Chondrocyte (in vitro differentiated cells): ENCODE measurements around the gene SLC35E3. TPM values are rescaled to one million over a fixed set of nuclear protein-coding genes. Genes with fewer than 3 reads are reported as not detected.

ENCODE experiments used
- DNase-seq: peaks from one replicate; pipeline ENCODE4 v3.0.0; 2021; ENCODE audit warnings: mixed read lengths, low spot score
- H3K27ac Mint-ChIP-seq: one replicate; pipeline ENCODE4 v1.8.0; 2021; ENCODE audit warnings: mild to moderate bottlenecking, moderate library complexity, mixed read lengths; ENCODE audit not compliant: unreplicated experiment
- H3K27me3 Mint-ChIP-seq: 2 replicates; pipeline ENCODE4 v1.8.0; 2021; ENCODE audit warnings: low read depth, mixed read lengths
- H3K36me3 Mint-ChIP-seq: 2 replicates; pipeline ENCODE4 v1.8.0; 2021; ENCODE audit warnings: low read depth, mixed read lengths
- H3K4me1 Mint-ChIP-seq: 2 replicates; pipeline ENCODE4 v1.8.0; 2021; ENCODE audit warnings: low read depth, mild to moderate bottlenecking, mixed read lengths
- H3K4me3 Mint-ChIP-seq: one replicate; pipeline ENCODE4 v1.8.0; 2021; ENCODE audit warnings: mild to moderate bottlenecking, moderate library complexity, mixed read lengths; ENCODE audit not compliant: unreplicated experiment
- H3K9me3 Mint-ChIP-seq: 2 replicates; pipeline ENCODE4 v1.8.0; 2021; ENCODE audit warnings: low read depth, mixed read lengths
- total RNA-seq: library from RNA; stranded (reverse); gene quantifications from 3 replicates; pipeline ENCODE4 v1.2.1, GENCODE V29; 2021
- TF ChIP-seq, protein P1 (sequence below): fragments of 200-600 bp; sonication (generic); IDR thresholded peaks from 2 replicates; pipeline ENCODE4 v1.5.0; 2021; ENCODE audit warnings: antibody characterized with exemption, mild to moderate bottlenecking, moderate library complexity

Gene SLC35E3
- total RNA-seq, 1 donor from 2014 or later, result 13.6 TPM

DNA sequence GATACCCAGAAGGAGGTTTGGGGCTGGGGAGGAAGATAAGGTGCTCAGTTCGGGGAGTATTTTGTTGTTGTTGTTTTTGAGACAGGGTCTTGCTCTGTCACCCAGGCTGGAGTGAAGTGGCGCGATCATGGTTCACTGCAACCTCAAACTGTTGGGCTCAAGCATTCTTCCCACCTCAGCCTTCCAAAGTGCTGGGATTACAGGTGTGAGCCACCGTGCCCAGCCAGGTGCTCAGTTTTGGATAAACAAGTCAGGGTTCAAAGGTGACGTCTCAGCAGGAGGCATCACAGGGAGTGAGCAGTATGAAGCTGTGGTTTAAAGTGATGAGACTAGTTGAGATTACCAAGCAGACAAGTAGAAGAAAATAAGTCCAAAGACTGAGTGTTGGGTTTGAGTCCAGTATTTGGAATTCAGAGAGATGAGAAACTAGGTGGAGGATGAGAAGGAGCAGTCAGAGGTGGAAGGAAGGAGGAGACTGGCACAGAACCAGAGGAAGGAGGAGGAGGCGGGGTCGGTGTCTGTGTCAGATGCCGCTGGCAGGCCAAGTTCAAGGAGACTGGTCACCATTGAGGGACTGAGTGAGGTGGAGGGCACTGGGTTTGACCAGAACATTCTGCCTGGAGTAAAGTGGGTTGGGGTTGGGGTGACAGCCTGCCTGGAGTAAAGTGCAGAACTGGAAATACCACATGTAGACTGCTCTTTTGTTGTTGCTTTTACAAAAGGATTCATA lies 16.1 kb downstream of the SLC35E3 start:
- peaks cover 19% of the 10 kb centered on the region for H3K36me3 Mint-ChIP-seq

DNA sequence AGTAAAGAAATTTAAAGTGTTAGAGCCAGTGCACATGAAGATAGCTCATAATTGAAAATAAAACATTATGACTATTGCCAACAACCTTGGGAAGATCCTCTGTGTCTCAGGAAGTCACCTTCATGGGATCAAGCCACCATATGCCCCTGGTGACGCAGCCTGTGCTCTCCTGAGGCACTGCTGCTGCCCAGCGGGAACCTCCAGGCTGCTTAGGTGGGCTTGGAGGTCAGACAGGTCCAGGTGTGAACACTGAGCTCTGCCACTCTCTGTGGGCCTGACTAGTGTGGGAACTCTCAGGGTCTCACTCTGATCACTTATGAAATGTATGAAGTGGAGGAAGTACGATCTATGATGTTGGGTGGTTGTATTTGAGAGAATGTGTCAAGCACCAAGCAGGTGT lies 16.7 kb downstream of the SLC35E3 start:
- TF ChIP-seq, protein P1, sequence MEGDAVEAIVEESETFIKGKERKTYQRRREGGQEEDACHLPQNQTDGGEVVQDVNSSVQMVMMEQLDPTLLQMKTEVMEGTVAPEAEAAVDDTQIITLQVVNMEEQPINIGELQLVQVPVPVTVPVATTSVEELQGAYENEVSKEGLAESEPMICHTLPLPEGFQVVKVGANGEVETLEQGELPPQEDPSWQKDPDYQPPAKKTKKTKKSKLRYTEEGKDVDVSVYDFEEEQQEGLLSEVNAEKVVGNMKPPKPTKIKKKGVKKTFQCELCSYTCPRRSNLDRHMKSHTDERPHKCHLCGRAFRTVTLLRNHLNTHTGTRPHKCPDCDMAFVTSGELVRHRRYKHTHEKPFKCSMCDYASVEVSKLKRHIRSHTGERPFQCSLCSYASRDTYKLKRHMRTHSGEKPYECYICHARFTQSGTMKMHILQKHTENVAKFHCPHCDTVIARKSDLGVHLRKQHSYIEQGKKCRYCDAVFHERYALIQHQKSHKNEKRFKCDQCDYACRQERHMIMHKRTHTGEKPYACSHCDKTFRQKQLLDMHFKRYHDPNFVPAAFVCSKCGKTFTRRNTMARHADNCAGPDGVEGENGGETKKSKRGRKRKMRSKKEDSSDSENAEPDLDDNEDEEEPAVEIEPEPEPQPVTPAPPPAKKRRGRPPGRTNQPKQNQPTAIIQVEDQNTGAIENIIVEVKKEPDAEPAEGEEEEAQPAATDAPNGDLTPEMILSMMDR, result no peak
- Mint-ChIP-seq H3K27me3 (no peaks in the 10 kb centered on the region), H3K4me3 (no peak overlapping the region), H3K27ac (no peak overlapping the region), H3K36me3 (peaks cover 19% of the 10 kb centered on the region), H3K9me3 (no peaks in the 10 kb centered on the region), H3K4me1 (peaks cover 4% of the 10 kb centered on the region)
- no peak for DNase-seq

More for the DNA sequence above, 16.1 kb downstream of the SLC35E3 start:
- no peak overlapping the region for H3K4me3 Mint-ChIP-seq
- H3K4me1 Mint-ChIP-seq, result peaks cover 4% of the 10 kb centered on the region
- no peaks in the 10 kb centered on the region for H3K27me3 Mint-ChIP-seq
- DNase-seq, result no peak
- H3K27ac Mint-ChIP-seq, result no peak overlapping the region
- H3K9me3 Mint-ChIP-seq, result no peaks in the 10 kb centered on the region
- TF ChIP-seq, protein P1, result no peak

DNA sequence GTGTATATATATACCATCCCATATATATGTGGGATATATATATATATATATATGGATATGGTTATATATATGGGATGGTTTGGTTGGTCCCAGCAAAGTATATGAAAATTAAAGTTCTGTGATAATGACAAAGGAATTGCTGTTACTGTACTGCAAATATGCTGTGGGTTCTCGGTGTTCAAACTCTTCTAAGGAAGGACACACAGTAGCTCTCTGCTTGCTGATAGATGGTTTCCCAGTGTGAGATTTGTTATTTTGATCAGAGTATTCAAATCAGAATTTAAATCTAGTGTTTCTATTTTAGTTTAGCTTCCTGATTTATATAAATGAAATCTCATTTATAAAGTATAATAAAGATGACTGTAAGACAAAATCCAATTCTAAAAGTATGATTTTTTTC lies 19.7 kb downstream of the SLC35E3 start:
- H3K4me1 Mint-ChIP-seq, result no peaks in the 10 kb centered on the region
- peaks cover 12% of the 10 kb centered on the region for H3K36me3 Mint-ChIP-seq
- no peak overlapping the region for H3K27ac Mint-ChIP-seq
- H3K9me3 Mint-ChIP-seq, result no peaks in the 10 kb centered on the region
- DNase-seq, result no peak
- no peak overlapping the region for H3K4me3 Mint-ChIP-seq
- H3K27me3 Mint-ChIP-seq, result no peaks in the 10 kb centered on the region
- TF ChIP-seq, protein P1, result no peak

DNA sequence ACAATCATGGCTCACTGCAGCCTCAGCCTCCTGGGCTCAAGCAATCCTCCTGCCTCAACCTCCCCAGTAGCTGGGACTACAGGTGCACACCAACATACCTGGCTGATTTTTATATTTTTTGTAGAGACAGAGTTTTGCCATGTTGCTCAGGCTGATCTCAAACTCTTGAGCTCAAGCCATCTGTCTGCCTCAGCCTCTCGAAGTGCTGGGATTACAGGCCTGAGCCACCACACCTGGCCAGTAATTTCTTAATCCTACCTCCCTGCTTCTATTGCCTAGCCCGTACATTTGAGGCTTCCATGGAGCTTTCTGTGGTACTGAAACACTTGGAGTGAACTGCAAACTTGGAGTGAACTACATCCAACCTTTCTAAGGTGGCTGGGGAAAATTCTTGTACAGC lies 20.7 kb downstream of the SLC35E3 start:
- Mint-ChIP-seq H3K27ac (no peak overlapping the region), H3K4me3 (no peak overlapping the region), H3K27me3 (no peaks in the 10 kb centered on the region), H3K9me3 (no peaks in the 10 kb centered on the region), H3K36me3 (peaks cover 8% of the 10 kb centered on the region), H3K4me1 (no peaks in the 10 kb centered on the region)
- TF ChIP-seq, protein P1, result no peak
- no peak for DNase-seq

DNA sequence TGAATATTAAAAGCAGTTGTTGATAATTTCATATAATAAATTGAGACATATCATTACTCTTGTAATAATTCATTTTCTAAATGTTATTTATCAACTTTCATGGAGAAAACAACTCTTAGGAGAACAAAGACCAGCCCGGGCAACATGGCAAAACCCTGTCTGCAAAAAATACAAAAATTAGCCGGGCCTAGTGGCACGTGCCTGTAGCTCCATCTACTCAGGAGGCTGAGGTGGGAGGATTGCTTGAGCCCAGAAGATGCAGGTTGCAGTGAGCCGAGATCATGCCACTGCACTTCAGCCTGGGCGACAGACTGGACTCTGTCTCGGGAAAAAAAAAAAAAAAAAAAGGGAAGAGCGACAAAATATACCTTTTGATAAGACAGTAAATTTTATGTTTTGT lies 21.2 kb downstream of the SLC35E3 start:
- no peaks in the 10 kb centered on the region for H3K27me3 Mint-ChIP-seq
- no peak overlapping the region for H3K27ac Mint-ChIP-seq

More for the DNA sequence above, 21.2 kb downstream of the SLC35E3 start:
- Mint-ChIP-seq H3K9me3 (no peaks in the 10 kb centered on the region), H3K4me3 (no peak overlapping the region), H3K36me3 (peaks cover 7% of the 10 kb centered on the region), H3K4me1 (no peaks in the 10 kb centered on the region)
- no peak for DNase-seq
- TF ChIP-seq, protein P1, result no peak
